SK-N-SH (cell line): Measurements from ENCODE around the gene PPA2. TPM values are rescaled to one million over a fixed set of nuclear protein-coding genes. Genes with fewer than 3 reads are reported as not detected.

Experiments
- CTCF ChIA-PET: fragments of 300-600, 350-600 bp; formaldehyde crosslinking; extraction: SDS; loops from one replicate; lab custom pipeline; 2021; lab: Yijun Ruan, JAX
- POLR2A ChIA-PET: fragments of 350-600 bp; sonication (Branson Sonifier 250); formaldehyde crosslinking; extraction: SDS; loops from one replicate; lab custom pipeline; 2020; ENCODE audit warnings: antibody characterized with exemption, inconsistent platforms; lab: Yijun Ruan, JAX
- DNase-seq: peaks from one replicate; pipeline ENCODE4 v3.0.0; 2012
- H2AFZ ChIP-seq: fragments of 200-600 bp; sonication (generic); 2 replicates; pipeline ENCODE4 v1.8.1; 2016; ENCODE audit warnings: antibody characterized with exemption, mild to moderate bottlenecking, low read depth
- H3F3A ChIP-seq: fragments of 200-600 bp; sonication (generic); replicated peaks from 2 replicates; pipeline ENCODE3; 2016; ENCODE audit warnings: antibody characterized with exemption, mild to moderate bottlenecking; ENCODE audit not compliant: insufficient read depth
- H3K27ac ChIP-seq, 2 experiments: fragments of 200-500 bp in 1 of 2; fragments of 200-600 bp in 1 of 2; sonication (Bioruptor generic) in 1 of 2; sonication (generic), shearing (Covaris generic) in 1 of 2; 2 replicates each; pipeline versions ENCODE4 v1.5.1 to v1.6.1; 2014 to 2016; ENCODE audit warnings: low read depth in 2 of 2, inconsistent platforms in 1 of 2, low read length in 1 of 2, mild to moderate bottlenecking in 1 of 2, mixed read lengths in 1 of 2
- H3K27me3 ChIP-seq: fragments of 200-600 bp; sonication (generic), shearing (Covaris generic); 2 replicates; pipeline ENCODE4 v1.6.1; 2016; ENCODE audit warnings: mixed run types; ENCODE audit not compliant: insufficient read depth
- H3K36me3 ChIP-seq, 2 experiments: fragments of 200-500 bp in 1 of 2; fragments of 200-600 bp in 1 of 2; sonication (Bioruptor generic) in 1 of 2; sonication (generic) in 1 of 2; replicated peaks in 1 of 2; 2 replicates each; pipeline versions ENCODE3 to v1.5.1; 2014 to 2016; ENCODE audit warnings: low read length in 1 of 2, mild to moderate bottlenecking in 1 of 2; ENCODE audit not compliant: insufficient read depth in 2 of 2, control insufficient read depth in 1 of 2
- H3K4me1 ChIP-seq, 2 experiments: fragments of 200-500 bp in 1 of 2; fragments of 200-600 bp in 1 of 2; sonication (Bioruptor generic) in 1 of 2; sonication (generic), shearing (Covaris generic) in 1 of 2; 2 replicates each; pipeline versions ENCODE4 v1.5.1 to v1.6.1; 2014 to 2016; ENCODE audit warnings: low read depth in 1 of 2, low read length in 1 of 2, mixed run types in 1 of 2; ENCODE audit not compliant: insufficient read depth in 2 of 2, control insufficient read depth in 1 of 2
- H3K4me2 ChIP-seq: fragments of 200-600 bp; sonication (generic), shearing (Covaris generic); 2 replicates; pipeline ENCODE4 v1.6.1; 2017; ENCODE audit warnings: mixed run types
- H3K4me3 ChIP-seq, 2 experiments: fragments of 200-500 bp in 1 of 2; fragments of 200-600 bp in 1 of 2; sonication (Bioruptor generic) in 1 of 2; sonication (generic), shearing (Covaris generic) in 1 of 2; 2 replicates each; pipeline versions ENCODE4 v1.5.1 to v1.8.1; 2014 to 2016; ENCODE audit warnings: low read depth in 2 of 2, inconsistent platforms in 1 of 2, low read length in 1 of 2, mild to moderate bottlenecking in 1 of 2, mixed read lengths in 1 of 2, moderate library complexity in 1 of 2
- H3K79me2 ChIP-seq: fragments of 200-600 bp; sonication (generic); 2 replicates; pipeline ENCODE4 v1.8.1; 2017; ENCODE audit warnings: mild to moderate bottlenecking; ENCODE audit not compliant: insufficient read depth
- H3K9ac ChIP-seq: fragments of 200-600 bp; sonication (generic); 2 replicates; pipeline ENCODE4 v1.6.1; 2017; ENCODE audit warnings: mixed run types
- H3K9me2 ChIP-seq: fragments of 200-600 bp; sonication (generic); 2 replicates; pipeline ENCODE4 v1.6.1; 2017; ENCODE audit warnings: mixed run types
- H3K9me3 ChIP-seq: fragments of 200-600 bp; sonication (generic); 2 replicates; pipeline ENCODE4 v1.6.1; 2017; ENCODE audit warnings: mixed run types, mild to moderate bottlenecking, moderate library complexity
- H4K20me1 ChIP-seq: fragments of 200-600 bp; sonication (generic); 2 replicates; pipeline ENCODE4 v1.6.1; 2017; ENCODE audit warnings: mild to moderate bottlenecking, mixed run types; ENCODE audit not compliant: insufficient read depth
- NFIC ChIP-seq: IDR thresholded peaks from 2 replicates; pipeline ENCODE4 v1.4.0; 2012; ENCODE audit warnings: borderline replicate concordance
- RAD21 ChIP-seq: IDR thresholded peaks from 2 replicates; pipeline ENCODE4 v1.6.1; 2012; ENCODE audit warnings: mild to moderate bottlenecking, low read length
- SIN3A ChIP-seq: IDR thresholded peaks from 2 replicates; pipeline ENCODE4 v1.6.1; 2012; ENCODE audit warnings: low read depth, mild to moderate bottlenecking, low read length, moderate library complexity, borderline replicate concordance
- SMC3 ChIP-seq: IDR thresholded peaks from 2 replicates; pipeline ENCODE4 v1.6.1; 2012; ENCODE audit warnings: low read depth, low read length, improper control_type of control experiment
- WGBS: methylation state at CpG from one replicate; pipeline ENCODE4 v1.1.6; 2017; ENCODE audit warnings: low lambda C conversion rate; 5-methylcytosine and 5-hydroxymethylcytosine counted together
- polyA plus RNA-seq, 3 experiments: library from polyadenylated mRNA; depleted of rRNA; stranded (reverse); fragments of >200 nt; gene quantifications; 2 replicates each; pipeline ENCODE4 v1.2.3, GENCODE V29; 2012
- TF ChIP-seq, protein P1 (sequence below): fragments of 200-600 bp; sonication (generic); IDR thresholded peaks from 2 replicates; pipeline ENCODE4 v1.6.1; 2017; ENCODE audit warnings: antibody characterized with exemption, mild to moderate bottlenecking, moderate library complexity
- TF ChIP-seq, protein P2 (sequence below): IDR thresholded peaks from 2 replicates; pipeline ENCODE4 v1.4.0; 2012; ENCODE audit warnings: low read depth, borderline replicate concordance
- TF ChIP-seq, protein P3 (sequence below): IDR thresholded peaks from 2 replicates; pipeline ENCODE4 v1.4.0; 2012; ENCODE audit warnings: low read depth

Gene PPA2
- polyA plus RNA-seq, 1 of the 3 experiments (the other 2 are of a cell fraction) = 57.8 TPM

DNA sequence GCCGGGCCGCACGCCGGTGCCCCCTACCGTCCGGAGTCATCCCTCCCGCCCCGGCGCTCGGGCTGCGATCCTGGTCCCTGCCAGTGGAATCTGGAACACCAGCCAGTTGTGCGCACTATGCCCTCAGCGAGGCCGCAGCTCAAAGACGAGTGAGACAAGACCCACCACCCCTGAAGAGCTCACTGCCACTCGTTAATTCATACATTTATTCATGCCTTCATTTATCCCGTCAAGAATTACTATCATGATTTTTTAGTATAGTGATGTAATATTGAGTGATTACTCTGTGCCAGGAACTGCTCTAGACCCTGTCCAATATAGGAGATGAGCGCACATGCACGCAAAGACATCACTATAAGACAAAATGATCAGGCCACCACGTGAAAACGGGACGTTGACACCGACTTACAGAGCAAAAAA lies 247 bp upstream of the PPA2 start:
- Histone ChIP-seq H3K9ac (peak overlapping the region; percentile 88), H3K4me1 (peaks cover 8 to 20% of the 10 kb centered on the region in 2 experiments; a peak in 3 of 4 replicates), H3K27me3 (no peaks in the 10 kb centered on the region), H3F3A (peaks cover 9% of the 10 kb centered on the region), H4K20me1 (no peaks in the 10 kb centered on the region), H2AFZ (peak overlapping the region; percentile 58; the same call in 1 of the 2 replicates), H3K27ac (peak overlapping the region; percentile 92 to 96; a peak in 3 of 4 replicates), H3K79me2 (peaks cover 40% of the 10 kb centered on the region), H3K9me2 (no peaks in the 10 kb centered on the region), H3K4me2 (peak overlapping the region; percentile 86), H3K4me3 (peak overlapping the region; percentile 84 to 90), H3K36me3 (peaks cover 3% of the 10 kb centered on the region in 2 experiments), H3K9me3 (no peaks in the 10 kb centered on the region)
- POLR2A ChIA-PET = interaction anchor here (0.6 to 1.9 kb wide), 5 partner anchors 13 to 334 kb away, joined by 3 to 16 read pairs (median 3); partner anchors contain the start of gene TET2
- 37% methylated on average over 11 of the region's 23 CpGs for WGBS
- TF ChIP-seq SMC3 (peak; percentile 44), SIN3A (no peak), RAD21 (peak; percentile 52), NFIC (0 out of 2 replicates have a peak, but pooled peaks have one; percentile 24)
- TF ChIP-seq, protein P1, sequence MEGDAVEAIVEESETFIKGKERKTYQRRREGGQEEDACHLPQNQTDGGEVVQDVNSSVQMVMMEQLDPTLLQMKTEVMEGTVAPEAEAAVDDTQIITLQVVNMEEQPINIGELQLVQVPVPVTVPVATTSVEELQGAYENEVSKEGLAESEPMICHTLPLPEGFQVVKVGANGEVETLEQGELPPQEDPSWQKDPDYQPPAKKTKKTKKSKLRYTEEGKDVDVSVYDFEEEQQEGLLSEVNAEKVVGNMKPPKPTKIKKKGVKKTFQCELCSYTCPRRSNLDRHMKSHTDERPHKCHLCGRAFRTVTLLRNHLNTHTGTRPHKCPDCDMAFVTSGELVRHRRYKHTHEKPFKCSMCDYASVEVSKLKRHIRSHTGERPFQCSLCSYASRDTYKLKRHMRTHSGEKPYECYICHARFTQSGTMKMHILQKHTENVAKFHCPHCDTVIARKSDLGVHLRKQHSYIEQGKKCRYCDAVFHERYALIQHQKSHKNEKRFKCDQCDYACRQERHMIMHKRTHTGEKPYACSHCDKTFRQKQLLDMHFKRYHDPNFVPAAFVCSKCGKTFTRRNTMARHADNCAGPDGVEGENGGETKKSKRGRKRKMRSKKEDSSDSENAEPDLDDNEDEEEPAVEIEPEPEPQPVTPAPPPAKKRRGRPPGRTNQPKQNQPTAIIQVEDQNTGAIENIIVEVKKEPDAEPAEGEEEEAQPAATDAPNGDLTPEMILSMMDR = peak; percentile 75
- TF ChIP-seq, protein P2, sequence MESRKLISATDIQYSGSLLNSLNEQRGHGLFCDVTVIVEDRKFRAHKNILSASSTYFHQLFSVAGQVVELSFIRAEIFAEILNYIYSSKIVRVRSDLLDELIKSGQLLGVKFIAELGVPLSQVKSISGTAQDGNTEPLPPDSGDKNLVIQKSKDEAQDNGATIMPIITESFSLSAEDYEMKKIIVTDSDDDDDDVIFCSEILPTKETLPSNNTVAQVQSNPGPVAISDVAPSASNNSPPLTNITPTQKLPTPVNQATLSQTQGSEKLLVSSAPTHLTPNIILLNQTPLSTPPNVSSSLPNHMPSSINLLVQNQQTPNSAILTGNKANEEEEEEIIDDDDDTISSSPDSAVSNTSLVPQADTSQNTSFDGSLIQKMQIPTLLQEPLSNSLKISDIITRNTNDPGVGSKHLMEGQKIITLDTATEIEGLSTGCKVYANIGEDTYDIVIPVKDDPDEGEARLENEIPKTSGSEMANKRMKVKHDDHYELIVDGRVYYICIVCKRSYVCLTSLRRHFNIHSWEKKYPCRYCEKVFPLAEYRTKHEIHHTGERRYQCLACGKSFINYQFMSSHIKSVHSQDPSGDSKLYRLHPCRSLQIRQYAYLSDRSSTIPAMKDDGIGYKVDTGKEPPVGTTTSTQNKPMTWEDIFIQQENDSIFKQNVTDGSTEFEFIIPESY = no peak
- peak; percentile 94 for DNase-seq
- CTCF ChIA-PET = interaction anchor here (0.5 to 3.0 kb wide), 41 partner anchors 9 to 617 kb away, joined by 3 to 24 read pairs (median 4); partner anchors contain the start of gene TET2

DNA sequence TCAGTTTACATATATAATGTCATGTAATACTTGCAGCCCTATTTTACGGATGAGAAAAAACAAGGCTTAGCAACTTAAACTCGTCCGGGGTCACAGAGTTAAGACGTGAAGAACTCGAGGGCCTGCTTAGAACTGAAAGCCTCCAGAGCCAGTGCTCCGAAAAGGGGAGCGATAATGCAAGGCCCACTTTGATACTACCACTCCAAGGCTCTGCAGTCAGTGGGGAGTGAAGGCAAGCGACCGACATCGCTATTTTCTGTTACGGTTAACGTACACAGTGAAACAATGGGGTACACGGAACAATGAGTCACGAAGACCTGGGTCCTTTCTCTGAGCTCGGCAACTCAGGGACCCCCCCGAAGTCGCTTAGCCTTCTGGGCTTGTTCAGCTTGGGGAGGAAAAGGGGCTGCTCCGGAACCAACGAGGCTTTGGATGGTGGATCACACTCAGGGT lies 965 bp downstream of the PPA2 start:
- no peaks in the 10 kb centered on the region for H3K9me3 ChIP-seq
- no peaks in the 10 kb centered on the region for H3K27me3 ChIP-seq
- H3K36me3 ChIP-seq = peaks cover 3 to 5% of the 10 kb centered on the region in 2 experiments
- CTCF ChIA-PET = interaction anchor here (0.8 to 3.0 kb wide), 21 partner anchors 8 to 549 kb away, joined by 3 to 24 read pairs (median 5); partner anchors contain the start of gene TET2
- peak overlapping the region; percentile 88 for H3K9ac ChIP-seq
- peak; percentile 40 for DNase-seq
- H3K4me2 ChIP-seq = peak overlapping the region; percentile 86
- H3F3A ChIP-seq = peaks cover 9% of the 10 kb centered on the region
- H3K4me1 ChIP-seq = peaks cover 8 to 20% of the 10 kb centered on the region in 2 experiments; a peak in 3 of 4 replicates
- H4K20me1 ChIP-seq = no peaks in the 10 kb centered on the region
- H3K9me2 ChIP-seq = no peaks in the 10 kb centered on the region
- WGBS = 12% methylated on average over 8 of the region's 19 CpGs
- H3K4me3 ChIP-seq = peak overlapping the region; percentile 84 to 90
- POLR2A ChIA-PET = interaction anchor here (1.8 to 1.9 kb wide), 2 partner anchors 326 to 330 kb away, joined by 5 to 16 read pairs; partner anchors contain the start of gene TET2
- H3K27ac ChIP-seq = peak overlapping the region; percentile 92 to 96
- TF ChIP-seq, protein P3, sequence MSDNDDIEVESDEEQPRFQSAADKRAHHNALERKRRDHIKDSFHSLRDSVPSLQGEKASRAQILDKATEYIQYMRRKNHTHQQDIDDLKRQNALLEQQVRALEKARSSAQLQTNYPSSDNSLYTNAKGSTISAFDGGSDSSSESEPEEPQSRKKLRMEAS = no peak; the same call in 1 of the 2 replicates
- peak overlapping the region; percentile 96 for H2AFZ ChIP-seq
- peaks cover 53% of the 10 kb centered on the region for H3K79me2 ChIP-seq
